ENCODE data around the gene PRPF8. TPM values are rescaled to one million over a fixed set of nuclear protein-coding genes. Genes with fewer than 3 reads are reported as not detected.

The PRPF8 gene
- total and polyA plus RNA-seq, 10 of the 15 experiments (the other 5 are each of a cell fraction or from before 2014, with no cell fraction given) = 77.2 to 337 (median 162) TPM

- TF ChIP-seq MLLT1 (IDR thresholded peaks at IDR 0.05) = peak; percentile 87
- no peak for TF ChIP-seq SKIL (IDR thresholded peaks at IDR 0.05; ENCODE audit: low read depth, poor library complexity, severe bottlenecking)
- TF ChIP-seq EGR1 (IDR thresholded peaks at IDR 0.05; ENCODE audit: borderline replicate concordance in 1 of 2, low read depth in 2 of 2, low read length in 2 of 2) = 0 out of 3 replicates have a peak, but pooled peaks of 1 of the 2 experiments have one; percentile 67
- TF ChIP-seq JUND (IDR thresholded peaks at IDR 0.05; ENCODE audit: low read depth, low read length) = no peak
- TF ChIP-seq NFYB (IDR thresholded peaks at IDR 0.05; ENCODE audit: insufficient read depth, low read depth, low read length) = no peak
- no peak for TF ChIP-seq ESRRA (IDR thresholded peaks at IDR 0.05; ENCODE audit: low read length)
- TF ChIP-seq TBL1XR1 (IDR thresholded peaks at IDR 0.05; ENCODE audit: low read depth, low read length) = no peak
- no peak for TF ChIP-seq POU2F2 (IDR thresholded peaks at IDR 0.05; ENCODE audit: borderline replicate concordance, low read depth, low read length)
- no peak for TF ChIP-seq IRF4 (IDR thresholded peaks at IDR 0.05; ENCODE audit: low read depth, low read length)
- TF ChIP-seq, protein P1, sequence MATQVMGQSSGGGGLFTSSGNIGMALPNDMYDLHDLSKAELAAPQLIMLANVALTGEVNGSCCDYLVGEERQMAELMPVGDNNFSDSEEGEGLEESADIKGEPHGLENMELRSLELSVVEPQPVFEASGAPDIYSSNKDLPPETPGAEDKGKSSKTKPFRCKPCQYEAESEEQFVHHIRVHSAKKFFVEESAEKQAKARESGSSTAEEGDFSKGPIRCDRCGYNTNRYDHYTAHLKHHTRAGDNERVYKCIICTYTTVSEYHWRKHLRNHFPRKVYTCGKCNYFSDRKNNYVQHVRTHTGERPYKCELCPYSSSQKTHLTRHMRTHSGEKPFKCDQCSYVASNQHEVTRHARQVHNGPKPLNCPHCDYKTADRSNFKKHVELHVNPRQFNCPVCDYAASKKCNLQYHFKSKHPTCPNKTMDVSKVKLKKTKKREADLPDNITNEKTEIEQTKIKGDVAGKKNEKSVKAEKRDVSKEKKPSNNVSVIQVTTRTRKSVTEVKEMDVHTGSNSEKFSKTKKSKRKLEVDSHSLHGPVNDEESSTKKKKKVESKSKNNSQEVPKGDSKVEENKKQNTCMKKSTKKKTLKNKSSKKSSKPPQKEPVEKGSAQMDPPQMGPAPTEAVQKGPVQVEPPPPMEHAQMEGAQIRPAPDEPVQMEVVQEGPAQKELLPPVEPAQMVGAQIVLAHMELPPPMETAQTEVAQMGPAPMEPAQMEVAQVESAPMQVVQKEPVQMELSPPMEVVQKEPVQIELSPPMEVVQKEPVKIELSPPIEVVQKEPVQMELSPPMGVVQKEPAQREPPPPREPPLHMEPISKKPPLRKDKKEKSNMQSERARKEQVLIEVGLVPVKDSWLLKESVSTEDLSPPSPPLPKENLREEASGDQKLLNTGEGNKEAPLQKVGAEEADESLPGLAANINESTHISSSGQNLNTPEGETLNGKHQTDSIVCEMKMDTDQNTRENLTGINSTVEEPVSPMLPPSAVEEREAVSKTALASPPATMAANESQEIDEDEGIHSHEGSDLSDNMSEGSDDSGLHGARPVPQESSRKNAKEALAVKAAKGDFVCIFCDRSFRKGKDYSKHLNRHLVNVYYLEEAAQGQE (IDR thresholded peaks at IDR 0.05; ENCODE audit: low read depth, low read length) = no peak
- TF ChIP-seq MEF2B (IDR thresholded peaks at IDR 0.05; ENCODE audit: partially characterized antibody, poor library complexity, severe bottlenecking) = peak; percentile 40
- TF ChIP-seq JUNB (IDR thresholded peaks at IDR 0.05) = no peak
- TF ChIP-seq, protein P2, sequence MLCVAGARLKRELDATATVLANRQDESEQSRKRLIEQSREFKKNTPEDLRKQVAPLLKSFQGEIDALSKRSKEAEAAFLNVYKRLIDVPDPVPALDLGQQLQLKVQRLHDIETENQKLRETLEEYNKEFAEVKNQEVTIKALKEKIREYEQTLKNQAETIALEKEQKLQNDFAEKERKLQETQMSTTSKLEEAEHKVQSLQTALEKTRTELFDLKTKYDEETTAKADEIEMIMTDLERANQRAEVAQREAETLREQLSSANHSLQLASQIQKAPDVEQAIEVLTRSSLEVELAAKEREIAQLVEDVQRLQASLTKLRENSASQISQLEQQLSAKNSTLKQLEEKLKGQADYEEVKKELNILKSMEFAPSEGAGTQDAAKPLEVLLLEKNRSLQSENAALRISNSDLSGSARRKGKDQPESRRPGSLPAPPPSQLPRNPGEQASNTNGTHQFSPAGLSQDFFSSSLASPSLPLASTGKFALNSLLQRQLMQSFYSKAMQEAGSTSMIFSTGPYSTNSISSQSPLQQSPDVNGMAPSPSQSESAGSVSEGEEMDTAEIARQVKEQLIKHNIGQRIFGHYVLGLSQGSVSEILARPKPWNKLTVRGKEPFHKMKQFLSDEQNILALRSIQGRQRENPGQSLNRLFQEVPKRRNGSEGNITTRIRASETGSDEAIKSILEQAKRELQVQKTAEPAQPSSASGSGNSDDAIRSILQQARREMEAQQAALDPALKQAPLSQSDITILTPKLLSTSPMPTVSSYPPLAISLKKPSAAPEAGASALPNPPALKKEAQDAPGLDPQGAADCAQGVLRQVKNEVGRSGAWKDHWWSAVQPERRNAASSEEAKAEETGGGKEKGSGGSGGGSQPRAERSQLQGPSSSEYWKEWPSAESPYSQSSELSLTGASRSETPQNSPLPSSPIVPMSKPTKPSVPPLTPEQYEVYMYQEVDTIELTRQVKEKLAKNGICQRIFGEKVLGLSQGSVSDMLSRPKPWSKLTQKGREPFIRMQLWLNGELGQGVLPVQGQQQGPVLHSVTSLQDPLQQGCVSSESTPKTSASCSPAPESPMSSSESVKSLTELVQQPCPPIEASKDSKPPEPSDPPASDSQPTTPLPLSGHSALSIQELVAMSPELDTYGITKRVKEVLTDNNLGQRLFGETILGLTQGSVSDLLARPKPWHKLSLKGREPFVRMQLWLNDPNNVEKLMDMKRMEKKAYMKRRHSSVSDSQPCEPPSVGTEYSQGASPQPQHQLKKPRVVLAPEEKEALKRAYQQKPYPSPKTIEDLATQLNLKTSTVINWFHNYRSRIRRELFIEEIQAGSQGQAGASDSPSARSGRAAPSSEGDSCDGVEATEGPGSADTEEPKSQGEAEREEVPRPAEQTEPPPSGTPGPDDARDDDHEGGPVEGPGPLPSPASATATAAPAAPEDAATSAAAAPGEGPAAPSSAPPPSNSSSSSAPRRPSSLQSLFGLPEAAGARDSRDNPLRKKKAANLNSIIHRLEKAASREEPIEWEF (IDR thresholded peaks at IDR 0.05; ENCODE audit: insufficient replicate concordance, low read depth, low read length) = no peak
- TF ChIP-seq, protein P3, sequence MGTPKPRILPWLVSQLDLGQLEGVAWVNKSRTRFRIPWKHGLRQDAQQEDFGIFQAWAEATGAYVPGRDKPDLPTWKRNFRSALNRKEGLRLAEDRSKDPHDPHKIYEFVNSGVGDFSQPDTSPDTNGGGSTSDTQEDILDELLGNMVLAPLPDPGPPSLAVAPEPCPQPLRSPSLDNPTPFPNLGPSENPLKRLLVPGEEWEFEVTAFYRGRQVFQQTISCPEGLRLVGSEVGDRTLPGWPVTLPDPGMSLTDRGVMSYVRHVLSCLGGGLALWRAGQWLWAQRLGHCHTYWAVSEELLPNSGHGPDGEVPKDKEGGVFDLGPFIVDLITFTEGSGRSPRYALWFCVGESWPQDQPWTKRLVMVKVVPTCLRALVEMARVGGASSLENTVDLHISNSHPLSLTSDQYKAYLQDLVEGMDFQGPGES (IDR thresholded peaks at IDR 0.05) = no peak
- TF ChIP-seq IKZF2 (IDR thresholded peaks at IDR 0.05) = peak; percentile 37 to 48; a peak in 2 of 4 replicates
Observed at GRCh38 chr17:1606352-1606985, 78.2 kb downstream of the PRPF8 start (continued).
